ENCODE measurements around the gene EML4. TPM values are rescaled to one million over a fixed set of nuclear protein-coding genes. Genes with fewer than 3 reads are reported as not detected.

EML4 gene
- total and polyA plus RNA-seq, 2 of the 13 experiments (the other 11 are each of a cell fraction or from before 2014, with no cell fraction given), result 243 to 476 TPM

- TF ChIP-seq ARID5B (CRISPR knock-in tag; IDR thresholded peaks at IDR 0.05) (0 out of 2 replicates have a peak, but pooled peaks have one; percentile 4), ARNTL (CRISPR knock-in tag; IDR thresholded peaks at IDR 0.05) (0 out of 2 replicates have a peak, but pooled peaks have one; percentile 12), MTERF4 (CRISPR knock-in tag; IDR thresholded peaks at IDR 0.05) (no peak), ZNF614 (CRISPR knock-in tag; IDR thresholded peaks at IDR 0.05; ENCODE audit: borderline replicate concordance) (no peak), ZNF230 (CRISPR knock-in tag; IDR thresholded peaks at IDR 0.05) (no peak; the same call in 1 of the 2 replicates), IKZF4 (CRISPR knock-in tag; IDR thresholded peaks at IDR 0.05; ENCODE audit: borderline replicate concordance, low read depth, not compliant biosample characterization) (no peak), ZSCAN12 (CRISPR knock-in tag; IDR thresholded peaks at IDR 0.05) (no peak), SAP130 (CRISPR knock-in tag; IDR thresholded peaks at IDR 0.05; ENCODE audit: low read depth) (0 out of 2 replicates have a peak, but pooled peaks have one; percentile 6), EED (CRISPR knock-in tag; IDR thresholded peaks at IDR 0.05) (no peak), ZXDC (CRISPR knock-in tag; IDR thresholded peaks at IDR 0.05) (no peak), HDAC6 (IDR thresholded peaks at IDR 0.05; ENCODE audit: low read depth, low read length) (peak; percentile 64; the same call in 1 of the 2 replicates), AHDC1 (CRISPR knock-in tag; IDR thresholded peaks at IDR 0.05; ENCODE audit: borderline replicate concordance) (0 out of 2 replicates have a peak, but pooled peaks have one; percentile 6), NFIC (IDR thresholded peaks at IDR 0.05; ENCODE audit: low read length) (peak; percentile 44; the same call in 1 of the 2 replicates), KMT2B (CRISPR knock-in tag; IDR thresholded peaks at IDR 0.05) (peak; percentile 53; the same call in 1 of the 2 replicates), NFE2L1 (CRISPR knock-in tag; IDR thresholded peaks at IDR 0.05; ENCODE audit: borderline replicate concordance) (no peak)
These were observed 1.7 kb downstream of the EML4 start (continued) for GRCh38 chr2:42170619-42171395.

All from HepG2 (cell line).